IMR-90 (cell line): ENCODE data around the gene NANOGP8. TPM values are rescaled to one million over a fixed set of nuclear protein-coding genes. Genes with fewer than 3 reads are reported as not detected.

ENCODE experiments used
- ATAC-seq: fragments of 200-7000 bp; cut with Tn5 transposase; 2 replicates; pipeline ENCODE4 v1.9.1; 2020; ENCODE audit warnings: low read depth, mild to moderate bottlenecking, moderate library complexity
- BruUV-seq: library from RNA; stranded (reverse); fragments of 400-500 nt; replicated peaks from 2 replicates; lab custom pipeline; 2021; lab: Mats Ljungman, UMichigan
- CTCF ChIA-PET: fragments of 300-600 bp; formaldehyde crosslinking; extraction: SDS; loops from one replicate; lab custom pipeline; 2021; ENCODE audit warnings: antibody characterized with exemption; lab: Yijun Ruan, JAX
- POLR2A ChIA-PET: fragments of 300-600 bp; sonication (Branson Sonifier 250); formaldehyde crosslinking; loops from one replicate; lab custom pipeline; 2022; ENCODE audit warnings: antibody characterized with exemption; ENCODE audit not compliant: unreplicated experiment; lab: Charles Lee
- DNase-seq: peaks from one replicate; pipeline ENCODE4 v3.0.0; 2013
- H2AFZ ChIP-seq: replicated peaks from 2 replicates; pipeline ENCODE3; 2013; ENCODE audit warnings: low read length, mild to moderate bottlenecking; ENCODE audit not compliant: poor library complexity
- H2AK5ac ChIP-seq: 2 replicates; pipeline ENCODE4 v1.6.1; 2013; ENCODE audit warnings: low read depth, low read length, inconsistent platforms
- H2AK9ac ChIP-seq: replicated peaks from 2 replicates; pipeline ENCODE3; 2013; ENCODE audit warnings: mild to moderate bottlenecking, low read depth, low read length, moderate library complexity; ENCODE audit not compliant: poor library complexity
- H2BK120ac ChIP-seq: 2 replicates; pipeline ENCODE4 v1.6.1; 2013; ENCODE audit warnings: low read depth, low read length, inconsistent platforms
- H2BK15ac ChIP-seq: 3 replicates; pipeline ENCODE4 v1.6.1; 2013; ENCODE audit warnings: low read depth, low read length, inconsistent platforms
- H2BK20ac ChIP-seq: 2 replicates; pipeline ENCODE4 v1.6.1; 2013; ENCODE audit warnings: low read depth, mild to moderate bottlenecking, inconsistent platforms, low read length, moderate library complexity
- H2BK5ac ChIP-seq: 2 replicates; pipeline ENCODE4 v1.6.1; 2013; ENCODE audit warnings: mild to moderate bottlenecking, low read depth, low read length, inconsistent platforms; ENCODE audit not compliant: poor library complexity, severe bottlenecking
- H3K14ac ChIP-seq: replicated peaks from 2 replicates; pipeline ENCODE4 v1.6.1; 2013; ENCODE audit warnings: low read depth, low read length, inconsistent platforms
- H3K18ac ChIP-seq: 2 replicates; pipeline ENCODE4 v1.6.1; 2013; ENCODE audit warnings: low read depth, low read length, control low read depth
- H3K23ac ChIP-seq: 2 replicates; pipeline ENCODE4 v1.6.1; 2013; ENCODE audit warnings: low read depth, low read length, inconsistent platforms
- H3K27ac ChIP-seq: 2 replicates; pipeline ENCODE4 v1.5.1; 2013; ENCODE audit warnings: mild to moderate bottlenecking, control low read depth, low read length; ENCODE audit not compliant: insufficient read depth
- H3K27me3 ChIP-seq: 2 replicates; pipeline ENCODE4 v1.6.1; 2013; ENCODE audit warnings: low read length; ENCODE audit not compliant: control insufficient read depth, insufficient read depth
- H3K36me3 ChIP-seq: 2 replicates; pipeline ENCODE4 v1.6.1; 2013; ENCODE audit warnings: low read length, mixed read lengths; ENCODE audit not compliant: control insufficient read depth, insufficient read depth
- H3K4ac ChIP-seq: 2 replicates; pipeline ENCODE4 v1.6.1; 2013; ENCODE audit warnings: low read depth, low read length, inconsistent platforms
- H3K4me1 ChIP-seq: 2 replicates; pipeline ENCODE4 v1.6.1; 2013; ENCODE audit warnings: low read length, mixed read lengths; ENCODE audit not compliant: control insufficient read depth, insufficient read depth
- H3K4me2 ChIP-seq: 2 replicates; pipeline ENCODE4 v1.6.1; 2013; ENCODE audit warnings: low read depth, mild to moderate bottlenecking, control low read depth, low read length, moderate library complexity
- H3K4me3 ChIP-seq: 2 replicates; pipeline ENCODE4 v1.5.1; 2013; ENCODE audit warnings: low read depth, mild to moderate bottlenecking, control low read depth, low read length, moderate library complexity; ENCODE audit not compliant: insufficient read depth
- H3K56ac ChIP-seq: 2 replicates; pipeline ENCODE4 v1.6.1; 2013; ENCODE audit warnings: low read length, inconsistent platforms; ENCODE audit not compliant: insufficient read depth; ENCODE audit errors: extremely low read depth
- H3K79me1 ChIP-seq, 2 experiments: 2 replicates each; pipeline ENCODE4 v1.6.1; 2013; ENCODE audit warnings: low read length in 2 of 2, inconsistent platforms in 1 of 2, low read depth in 1 of 2
- H3K9ac ChIP-seq: 2 replicates; pipeline ENCODE4 v1.6.1; 2013; ENCODE audit warnings: low read depth, low read length, control low read depth
- H3K9me1 ChIP-seq: 2 replicates; pipeline ENCODE4 v1.6.1; 2013; ENCODE audit warnings: low read length, inconsistent platforms; ENCODE audit not compliant: insufficient read depth
- H3K9me3 ChIP-seq: 2 replicates; pipeline ENCODE4 v1.6.1; 2013; ENCODE audit warnings: low read length; ENCODE audit not compliant: control insufficient read depth, insufficient read depth
- H4K20me1 ChIP-seq: 2 replicates; pipeline ENCODE4 v1.6.1; 2013; ENCODE audit warnings: low read length, inconsistent platforms; ENCODE audit not compliant: insufficient read depth
- H4K5ac ChIP-seq: 2 replicates; pipeline ENCODE4 v1.6.1; 2013; ENCODE audit warnings: mild to moderate bottlenecking, low read depth, low read length, control low read depth
- H4K8ac ChIP-seq, 2 experiments: 2 replicates each; pipeline ENCODE4 v1.6.1; 2013; ENCODE audit warnings: low read depth in 2 of 2, low read length in 2 of 2, control low read depth in 1 of 2, inconsistent platforms in 1 of 2
- H4K91ac ChIP-seq: 2 replicates; pipeline ENCODE4 v1.6.1; 2013; ENCODE audit warnings: low read depth, low read length, inconsistent platforms; ENCODE audit not compliant: insufficient read depth
- CEBPB ChIP-seq: IDR thresholded peaks from 2 replicates; pipeline ENCODE4 v1.6.1; 2012; ENCODE audit warnings: low read depth, low read length, improper control_type of control experiment
- CHD1 ChIP-seq: IDR thresholded peaks from 2 replicates; pipeline ENCODE4 v1.6.1; 2012; ENCODE audit warnings: low read depth, low read length, improper control_type of control experiment
- CTCF ChIP-seq: conservative IDR thresholded peaks from 2 replicates; pipeline ENCODE4 v1.5.1; 2012; ENCODE audit warnings: mild to moderate bottlenecking, low read depth, low read length, improper control_type of control experiment
- MAFK ChIP-seq: IDR thresholded peaks from 2 replicates; pipeline ENCODE4 v1.6.1; 2012; ENCODE audit warnings: low read depth, low read length, improper control_type of control experiment
- MAZ ChIP-seq: IDR thresholded peaks from 2 replicates; pipeline ENCODE4 v1.6.1; 2012; ENCODE audit warnings: low read depth, mild to moderate bottlenecking, low read length, improper control_type of control experiment, moderate library complexity, borderline replicate concordance
- MXI1 ChIP-seq: IDR thresholded peaks from 2 replicates; pipeline ENCODE4 v1.6.1; 2012; ENCODE audit warnings: low read depth, mild to moderate bottlenecking, low read length, moderate library complexity, borderline replicate concordance
- NFE2L2 ChIP-seq: fragments of 150-350 bp; IDR thresholded peaks from 2 replicates; pipeline ENCODE4 v1.6.1; 2016; ENCODE audit warnings: low read depth, mild to moderate bottlenecking, low read length
- RFX5 ChIP-seq: IDR thresholded peaks from 2 replicates; pipeline ENCODE4 v1.8.0; 2012; ENCODE audit warnings: low read depth, mild to moderate bottlenecking, low read length, moderate library complexity
- WGBS, 2 experiments: methylation state at CpG; one replicate each; pipeline versions ENCODE4 v1.1.5 to v1.1.7; 2013; ENCODE audit warnings: missing lambda C conversion rate in 2 of 2; ENCODE audit not compliant: insufficient read length in 1 of 2; ENCODE audit errors: extremely low coverage in 2 of 2; 5-methylcytosine and 5-hydroxymethylcytosine counted together
- dilution Hi-C: fragments of 300-500 bp; cut with HindIII; formaldehyde crosslinking; loops from one replicate; pipeline ENCODE4 v1.14.3; 2018; ENCODE audit warnings: low sequenced_read_pairs; ENCODE audit not compliant: unreplicated experiment
- in situ Hi-C: fragments of 300-500 bp; cut with MboI; formaldehyde crosslinking; loops from 3 replicates; pipeline ENCODE4 v1.14.3; 2019; ENCODE audit warnings: low sequenced_read_pairs, inconsistent platforms, mixed read lengths
- intact Hi-C: fragments of 100-400 bp; cut with micrococcal nuclease; formaldehyde crosslinking; loops from 2 replicates; pipeline ENCODE4 v1.10.0; 2022
- polyA plus RNA-seq, 3 experiments: library from polyadenylated mRNA; depleted of rRNA; stranded (reverse); fragments of >200 nt; gene quantifications; 2 replicates each; pipeline ENCODE4 v1.2.3, GENCODE V29; 2012; ENCODE audit warnings: low replicate concordance in 1 of 3
- total RNA-seq: library from RNA; depleted of rRNA; stranded (reverse); fragments of >200 nt; gene quantifications from 2 replicates; pipeline ENCODE4 v1.2.3, GENCODE V29; 2012
- TF ChIP-seq, protein P1 (sequence below): fragments of 150-350 bp; IDR thresholded peaks from 2 replicates; pipeline ENCODE4 v1.6.1; 2016; ENCODE audit warnings: low read depth, mild to moderate bottlenecking, low read length, moderate library complexity, borderline replicate concordance

The NANOGP8 gene
- total and polyA plus RNA-seq, 2 of the 4 experiments (the other 2 are of a cell fraction) = not detected

- no TSS peak for BruUV-seq
- H2AK5ac ChIP-seq = no peak overlapping the region
- H3K4ac ChIP-seq = no peak overlapping the region
- dilution Hi-C loops = no loop called here
- H2BK20ac ChIP-seq = no peak overlapping the region
- no peak overlapping the region for H2BK15ac ChIP-seq
- H3K9me1 ChIP-seq = no peaks in the 10 kb centered on the region
- H3K9me3 ChIP-seq = no peaks in the 10 kb centered on the region
- no peak overlapping the region for H3K14ac ChIP-seq
- no peak overlapping the region for H3K4me2 ChIP-seq
- 93% methylated on average over 29 of the region's 47 CpGs; no CpG with 5 or more reads in 1 of the 2 experiments for WGBS, 2 experiments
- H3K27ac ChIP-seq = no peak overlapping the region
- DNase-seq (no peak), ATAC-seq (no peak)
- no peaks in the 10 kb centered on the region for H3K79me1 ChIP-seq
- H2BK120ac ChIP-seq = no peak overlapping the region
- no peak overlapping the region for H4K5ac ChIP-seq
- H3K4me1 ChIP-seq = no peaks in the 10 kb centered on the region
- H2BK5ac ChIP-seq = no peak overlapping the region
- H3K23ac ChIP-seq = no peak overlapping the region
- no peak overlapping the region for H3K4me3 ChIP-seq
- no peak overlapping the region for H2AK9ac ChIP-seq
- no peak overlapping the region for H4K91ac ChIP-seq
- TF ChIP-seq, protein P1, sequence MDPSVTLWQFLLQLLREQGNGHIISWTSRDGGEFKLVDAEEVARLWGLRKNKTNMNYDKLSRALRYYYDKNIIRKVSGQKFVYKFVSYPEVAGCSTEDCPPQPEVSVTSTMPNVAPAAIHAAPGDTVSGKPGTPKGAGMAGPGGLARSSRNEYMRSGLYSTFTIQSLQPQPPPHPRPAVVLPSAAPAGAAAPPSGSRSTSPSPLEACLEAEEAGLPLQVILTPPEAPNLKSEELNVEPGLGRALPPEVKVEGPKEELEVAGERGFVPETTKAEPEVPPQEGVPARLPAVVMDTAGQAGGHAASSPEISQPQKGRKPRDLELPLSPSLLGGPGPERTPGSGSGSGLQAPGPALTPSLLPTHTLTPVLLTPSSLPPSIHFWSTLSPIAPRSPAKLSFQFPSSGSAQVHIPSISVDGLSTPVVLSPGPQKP = no peak
- no peak for TF ChIP-seq CHD1
- no peak for TF ChIP-seq CEBPB
- TF ChIP-seq MXI1 = no peak
- no peak for TF ChIP-seq MAFK
- no peak for TF ChIP-seq MAZ
- no peak for TF ChIP-seq CTCF
- TF ChIP-seq NFE2L2 = no peak
- no peak for TF ChIP-seq RFX5
- H2AFZ ChIP-seq = no peak overlapping the region
- ChIA-PET POLR2A (no interaction called here), CTCF (no interaction called here)
- no peaks in the 10 kb centered on the region for H3K27me3 ChIP-seq
- H3K9ac ChIP-seq = no peak overlapping the region
- H3K56ac ChIP-seq = no peak overlapping the region
- H4K20me1 ChIP-seq = no peaks in the 10 kb centered on the region
- no peak overlapping the region for H3K18ac ChIP-seq
- intact Hi-C loops = no loop called here
- H4K8ac ChIP-seq = no peak overlapping the region
- H3K36me3 ChIP-seq = no peaks in the 10 kb centered on the region
- in situ Hi-C loops = no loop called here
These were observed 36.7 kb upstream of the NANOGP8 start for GRCh38 chr15:35121611-35122359.
